Stimulated activated CD4-positive, alpha-beta T cell treated with anti-CD3 and anti-CD28 coated beads, Interleukin-15, amount 100 ng/mL, for 1 hour (primary cell): Measurements from ENCODE around the gene XRCC2.
"Not testable (repeated sequence)": the region's sequence is repeated elsewhere in the genome, so short reads cannot be mapped to it uniquely, and the experiment has no call there.

Source experiments
- DNase-seq, 2 donors: peaks; one replicate each; pipeline ENCODE4 v3.0.0-alpha.2; 2020; ENCODE audit warnings: low read depth in 1 of 2, low spot score in 1 of 2

Gene XRCC2

DNA sequence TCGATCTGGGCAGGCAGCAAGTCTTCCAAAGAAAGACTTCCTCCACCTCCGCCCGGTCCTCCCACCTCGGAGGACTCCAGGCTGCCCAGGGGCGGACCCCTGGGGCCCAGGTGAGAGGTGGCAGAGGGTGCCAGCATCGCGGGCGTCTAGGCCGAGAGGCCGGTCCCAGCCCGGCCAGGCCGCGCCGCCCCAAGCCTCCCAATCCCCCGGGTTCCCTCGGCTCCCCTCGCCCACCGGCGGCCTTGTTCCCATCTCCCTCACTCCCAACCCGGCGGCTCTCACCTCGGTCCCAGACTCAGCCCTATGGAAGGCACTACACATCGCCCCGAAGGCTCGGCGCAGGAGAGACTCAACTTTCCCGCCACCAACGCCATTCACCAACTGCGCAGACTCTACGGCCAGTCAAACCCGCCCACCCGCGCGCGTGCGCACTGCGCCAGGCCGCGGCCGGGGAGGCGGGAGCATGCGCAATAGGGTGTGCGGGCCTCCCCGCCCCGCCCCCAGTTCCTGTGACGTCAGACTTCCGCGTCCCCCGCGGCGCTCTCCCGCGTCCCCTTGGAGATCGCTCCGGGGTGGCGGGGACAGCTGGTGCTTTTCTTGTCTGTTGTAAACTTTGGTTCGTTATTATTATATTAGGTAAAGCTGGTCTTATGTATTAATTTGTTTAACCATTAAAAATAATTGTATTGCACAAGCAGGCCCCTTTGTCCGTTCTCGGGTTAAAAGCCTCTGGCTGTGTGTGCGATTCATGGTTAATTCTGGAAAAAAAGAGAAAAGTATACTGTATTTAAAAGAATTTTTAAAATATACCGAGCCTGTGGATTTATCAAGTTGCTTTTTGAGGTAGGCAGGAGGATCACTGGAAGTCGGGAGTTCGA lies at the start of gene XRCC2:
Gene XRCC2 (minus strand): TSS at position 383 of the 878 bp plus-strand sequence. CDS start 62 bp downstream, at position 321.
- DNase-seq: peak; percentile 96

DNA sequence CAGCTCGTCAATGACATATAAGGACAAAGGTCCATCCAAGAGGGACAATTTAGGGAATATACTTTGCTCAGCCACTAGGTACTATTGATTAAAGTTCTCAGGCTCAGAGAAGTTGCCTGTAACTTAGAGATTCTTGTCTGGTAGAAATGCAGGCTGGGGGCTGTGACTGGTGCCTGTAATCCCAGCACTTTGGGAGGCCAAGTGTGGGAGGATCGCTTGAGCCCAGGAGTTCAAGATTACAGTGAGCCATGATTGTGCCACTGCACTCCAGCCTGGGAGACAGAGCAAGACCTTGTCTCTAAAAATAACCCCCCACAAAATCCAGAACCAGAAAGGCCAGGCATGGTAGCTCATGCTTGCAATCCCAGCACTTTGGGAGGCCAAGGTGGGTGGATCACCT lies 47.4 kb upstream of the XRCC2 start:
- no peak for DNase-seq

DNA sequence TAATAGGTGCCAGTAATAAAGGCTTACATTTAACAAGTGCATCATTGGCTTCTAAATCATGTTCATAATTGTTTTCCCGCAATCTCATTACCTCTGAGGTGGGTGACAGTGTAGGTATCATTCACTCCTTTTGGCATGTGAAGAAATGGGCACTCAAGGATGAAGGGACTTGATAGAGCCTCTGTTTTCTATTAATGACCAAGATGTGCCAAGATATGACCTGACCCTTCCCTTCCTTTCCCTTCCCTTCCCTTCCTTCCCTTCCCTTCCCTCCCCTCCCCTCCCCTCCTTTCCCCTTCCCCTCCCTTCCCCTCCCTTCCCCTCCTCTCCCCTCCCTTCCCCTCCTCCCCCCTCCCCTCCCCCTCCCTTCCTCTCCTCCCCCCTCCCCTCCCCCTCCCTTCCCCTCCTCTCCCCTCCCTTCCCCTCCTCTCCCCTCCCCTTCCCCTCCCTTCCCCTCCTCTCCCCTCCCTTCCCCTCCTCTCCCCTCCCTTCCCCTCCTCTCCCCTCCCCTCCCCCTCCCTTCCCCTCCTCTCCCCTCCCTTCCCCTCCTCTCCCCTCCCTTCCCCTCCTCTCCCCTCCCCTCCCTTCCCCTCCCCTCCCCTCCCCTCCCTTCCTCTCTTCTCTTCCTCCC lies 36.6 kb upstream of the XRCC2 start:
- DNase-seq: not testable (repeated sequence)

DNA sequence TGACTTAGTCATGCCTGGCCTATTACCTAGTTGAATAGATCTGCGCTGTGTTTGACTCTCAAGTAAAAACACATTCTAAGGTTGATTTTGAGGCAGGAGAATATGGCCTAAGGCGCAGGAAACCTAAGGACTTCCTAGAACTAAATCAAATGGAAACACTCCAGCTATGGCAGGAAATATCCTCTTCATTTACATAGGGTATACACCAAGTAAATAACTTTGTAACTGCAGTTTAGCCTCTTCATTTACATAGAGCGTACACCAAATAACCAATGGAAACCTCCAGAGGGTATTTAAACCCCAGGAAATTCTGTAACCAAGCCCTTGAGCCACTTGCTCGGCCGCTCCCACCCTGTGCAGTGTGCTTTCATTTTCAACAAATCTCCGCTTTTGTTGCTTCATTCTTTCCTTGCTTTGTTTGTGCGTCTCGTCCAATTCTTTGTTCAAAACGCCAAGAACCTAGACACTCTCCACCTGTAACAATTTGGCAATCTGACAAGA lies 35.6 kb upstream of the XRCC2 start:
- no peak for DNase-seq

DNA sequence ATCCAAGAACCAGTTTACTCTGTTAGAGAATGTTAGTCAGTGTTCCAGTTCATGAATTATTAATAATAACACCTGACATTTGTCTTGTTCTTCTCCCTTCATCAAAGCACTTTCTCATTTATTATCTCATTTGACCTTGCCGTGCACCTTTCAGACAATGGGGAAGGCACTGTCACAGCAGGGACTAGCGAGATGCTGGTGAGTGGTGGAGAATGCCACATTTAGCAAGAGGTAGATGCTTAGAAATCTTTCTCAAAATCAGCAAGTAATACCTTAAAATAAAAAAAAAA lies 34.2 kb upstream of the XRCC2 start:
- no peak for DNase-seq

DNA sequence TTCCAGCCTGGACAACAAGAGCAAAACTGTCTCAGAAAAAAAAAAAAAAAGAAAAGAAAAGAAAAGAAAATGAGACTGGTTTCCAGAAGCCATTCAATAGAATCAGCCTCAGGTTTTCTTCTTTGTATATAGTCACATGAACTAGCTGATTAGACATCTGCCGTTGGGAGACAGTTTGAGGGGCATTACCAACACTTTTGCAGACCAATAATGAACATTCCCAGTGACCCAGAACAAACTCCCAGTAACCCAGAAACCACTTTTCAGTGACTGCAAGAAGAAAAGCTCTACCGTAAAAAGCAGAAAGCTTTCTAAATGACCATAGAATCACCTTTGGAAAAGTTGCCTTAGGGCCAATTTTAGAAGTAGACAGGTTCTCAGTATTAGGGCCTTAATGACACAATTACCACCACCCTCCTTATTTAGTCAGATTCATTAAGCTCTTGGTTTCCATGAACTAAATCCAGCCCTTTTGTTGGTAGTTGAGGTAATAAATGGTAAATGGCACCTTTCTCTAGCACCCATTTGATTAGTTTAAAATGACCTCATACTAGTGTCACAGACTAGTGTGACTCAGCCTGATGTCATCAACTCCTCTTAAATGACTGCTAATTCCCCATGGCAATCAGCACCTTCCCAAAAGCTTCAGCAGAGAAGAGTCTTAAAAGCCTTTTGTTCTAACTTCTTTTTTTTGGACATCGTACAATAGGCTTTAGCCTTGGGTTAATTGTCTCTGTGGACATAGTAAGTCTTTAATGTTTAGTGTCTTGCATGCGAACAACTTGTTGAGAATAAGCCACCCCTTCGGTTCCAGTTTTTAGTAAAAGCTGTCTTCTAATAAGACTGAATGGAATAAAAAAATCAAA lies 33.6 kb upstream of the XRCC2 start:
- DNase-seq: no peak

DNA sequence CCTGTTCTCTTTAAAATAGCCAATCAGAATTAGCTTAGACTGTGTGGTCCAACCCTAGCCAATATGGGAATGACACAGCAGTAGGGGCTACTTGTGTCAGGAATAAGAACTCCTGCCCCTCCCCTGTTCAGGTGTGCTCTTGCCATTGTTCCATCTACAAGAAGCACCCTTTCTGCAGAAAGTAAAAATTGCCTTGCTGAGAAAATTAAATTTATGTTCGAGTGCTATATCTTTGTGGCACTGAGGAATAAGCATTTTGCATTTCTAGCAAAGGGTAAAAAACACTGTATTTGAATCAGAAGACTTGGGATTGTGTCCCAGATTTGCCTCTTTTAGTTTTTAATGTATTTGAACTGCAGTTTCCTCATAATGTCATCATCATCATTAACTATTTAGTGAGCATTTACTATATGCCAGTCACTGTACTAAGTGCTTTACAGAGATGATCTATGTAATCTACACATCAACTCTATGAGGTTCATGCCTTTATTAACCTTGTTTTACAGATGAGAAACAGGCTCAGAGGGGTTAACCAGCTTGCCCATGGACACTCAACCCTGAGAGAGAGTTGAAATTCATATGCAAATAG lies 28.9 kb upstream of the XRCC2 start:
- DNase-seq: no peak

DNA sequence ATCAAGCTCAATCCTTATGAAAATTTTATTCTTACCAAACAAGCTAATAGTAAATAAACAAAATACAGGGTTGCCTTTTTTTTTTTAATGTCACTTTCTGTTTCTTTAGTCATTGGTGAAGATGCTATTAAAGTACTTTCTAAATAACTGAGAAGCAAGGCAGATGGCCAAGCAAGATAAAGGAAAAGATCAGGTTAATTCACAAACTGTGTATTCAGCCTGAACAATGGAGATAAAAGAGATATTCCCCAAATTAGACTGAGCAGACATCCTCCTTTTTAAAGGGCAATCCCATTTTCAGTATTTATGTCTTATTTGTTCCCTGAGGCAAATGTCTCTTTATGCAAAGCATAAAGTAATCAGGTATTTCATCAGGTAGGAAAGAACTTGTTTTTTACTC lies 23.1 kb upstream of the XRCC2 start:
- no peak for DNase-seq

DNA sequence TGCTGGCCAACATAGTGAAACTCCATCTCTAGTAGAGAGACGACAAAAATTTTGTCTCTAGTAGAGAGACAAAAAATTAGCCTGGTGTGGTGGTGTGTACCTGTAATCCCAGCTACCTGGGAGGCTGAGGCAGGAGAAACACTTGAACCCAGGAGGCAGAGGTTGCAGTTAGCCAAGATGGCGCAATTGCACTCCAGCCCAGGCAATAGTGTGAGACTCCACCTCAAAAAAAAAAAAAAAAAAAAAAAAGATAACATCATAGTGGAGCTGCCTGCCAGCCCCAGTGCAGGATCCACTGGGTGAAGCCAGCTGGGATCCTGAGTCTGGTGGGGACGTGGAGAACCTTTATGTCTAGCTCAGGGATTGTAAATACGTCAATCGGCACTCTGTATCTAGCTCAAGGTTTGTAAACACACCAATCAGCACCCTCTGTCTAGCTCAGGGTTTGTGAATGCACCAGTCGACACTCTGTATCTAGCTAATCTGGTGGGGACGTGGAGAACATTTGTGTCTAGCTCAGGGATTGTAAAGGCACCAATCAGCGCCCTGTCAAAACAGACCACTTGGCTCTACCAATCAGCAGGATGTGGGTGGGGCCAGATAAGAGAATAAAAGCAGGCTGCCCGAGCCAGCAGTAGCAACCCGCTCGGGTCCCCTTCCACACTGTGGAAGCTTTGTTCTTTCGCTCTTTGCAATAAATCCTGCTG lies 21.5 kb upstream of the XRCC2 start:
- not testable (repeated sequence) for DNase-seq

DNA sequence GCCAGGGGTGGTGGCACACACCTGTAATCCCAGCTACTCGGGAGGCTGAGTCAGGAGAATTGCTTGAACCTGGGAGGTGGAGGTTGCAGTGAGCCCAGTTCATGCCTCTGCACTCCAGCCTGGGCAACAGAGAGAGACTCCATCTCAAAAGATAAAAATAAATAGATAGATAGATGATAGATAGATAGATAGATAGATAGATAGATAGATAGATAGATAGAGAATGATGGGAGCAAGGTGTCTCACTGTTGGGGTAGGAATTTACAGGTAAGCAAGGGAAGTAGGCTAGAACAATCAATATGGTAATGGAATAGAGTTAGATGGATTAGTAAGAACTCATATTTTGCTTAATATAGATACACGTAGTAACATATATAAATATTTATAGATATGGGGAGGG lies 16.3 kb upstream of the XRCC2 start:
- not testable (repeated sequence) for DNase-seq

DNA sequence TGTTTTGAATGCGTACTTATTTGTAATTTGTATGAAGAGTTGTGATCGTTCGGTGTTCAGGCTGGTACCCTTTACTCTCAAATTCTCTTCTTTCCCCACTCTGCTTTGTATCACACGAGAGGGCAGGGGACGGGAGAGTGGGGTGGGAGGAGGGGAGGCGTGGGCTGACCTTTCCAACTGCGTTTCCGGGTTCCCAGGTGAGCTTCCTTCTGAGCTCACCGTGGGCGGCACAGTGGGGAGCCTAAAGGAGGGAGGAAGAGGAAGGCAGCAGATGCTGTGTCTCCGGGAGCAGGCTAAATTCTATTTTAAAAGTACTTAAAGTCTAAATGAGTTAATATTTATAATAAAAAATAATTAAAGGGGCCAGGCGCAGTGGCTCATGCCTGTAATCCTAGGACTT lies 7.4 kb upstream of the XRCC2 start:
- DNase-seq: no peak

DNA sequence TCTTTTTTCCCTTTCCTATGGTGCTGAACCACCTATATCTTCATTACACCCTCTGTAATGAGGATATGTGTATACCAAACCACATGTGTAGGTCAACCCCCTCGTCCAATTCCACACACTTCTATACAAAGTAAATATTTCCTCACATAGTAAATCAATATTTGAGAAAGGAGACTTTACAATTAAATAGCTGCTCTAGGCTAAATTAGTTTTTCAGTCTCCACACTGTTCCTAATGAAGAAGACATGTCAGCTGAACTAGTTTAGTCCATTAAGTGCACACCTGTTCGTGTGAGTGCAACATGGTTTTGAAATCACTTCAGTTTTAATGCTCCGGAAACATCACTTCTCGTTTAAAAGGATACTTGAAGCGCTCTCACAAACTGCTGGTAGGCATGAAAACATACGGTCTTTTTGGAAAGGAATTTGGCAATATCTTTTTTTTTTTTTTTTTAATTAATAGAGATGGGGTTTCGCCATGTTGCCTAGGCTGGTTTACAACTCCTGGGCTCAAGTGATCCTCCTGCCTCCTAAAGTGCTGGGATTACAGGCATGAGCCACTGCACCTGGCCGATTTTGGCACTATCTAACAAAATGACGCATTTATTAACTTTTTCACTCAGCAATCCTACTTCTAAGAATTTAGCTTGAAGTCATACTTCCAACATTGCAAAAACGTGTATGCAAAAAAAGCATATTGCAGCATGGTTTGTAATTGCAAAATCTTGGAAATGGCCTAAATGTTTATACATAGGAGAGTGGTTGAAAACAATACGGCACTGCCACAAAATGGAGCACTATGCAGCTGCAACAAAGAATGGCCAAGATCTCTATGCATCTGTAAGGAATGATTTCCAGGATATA lies 2.1 kb upstream of the XRCC2 start:
- no peak for DNase-seq

DNA sequence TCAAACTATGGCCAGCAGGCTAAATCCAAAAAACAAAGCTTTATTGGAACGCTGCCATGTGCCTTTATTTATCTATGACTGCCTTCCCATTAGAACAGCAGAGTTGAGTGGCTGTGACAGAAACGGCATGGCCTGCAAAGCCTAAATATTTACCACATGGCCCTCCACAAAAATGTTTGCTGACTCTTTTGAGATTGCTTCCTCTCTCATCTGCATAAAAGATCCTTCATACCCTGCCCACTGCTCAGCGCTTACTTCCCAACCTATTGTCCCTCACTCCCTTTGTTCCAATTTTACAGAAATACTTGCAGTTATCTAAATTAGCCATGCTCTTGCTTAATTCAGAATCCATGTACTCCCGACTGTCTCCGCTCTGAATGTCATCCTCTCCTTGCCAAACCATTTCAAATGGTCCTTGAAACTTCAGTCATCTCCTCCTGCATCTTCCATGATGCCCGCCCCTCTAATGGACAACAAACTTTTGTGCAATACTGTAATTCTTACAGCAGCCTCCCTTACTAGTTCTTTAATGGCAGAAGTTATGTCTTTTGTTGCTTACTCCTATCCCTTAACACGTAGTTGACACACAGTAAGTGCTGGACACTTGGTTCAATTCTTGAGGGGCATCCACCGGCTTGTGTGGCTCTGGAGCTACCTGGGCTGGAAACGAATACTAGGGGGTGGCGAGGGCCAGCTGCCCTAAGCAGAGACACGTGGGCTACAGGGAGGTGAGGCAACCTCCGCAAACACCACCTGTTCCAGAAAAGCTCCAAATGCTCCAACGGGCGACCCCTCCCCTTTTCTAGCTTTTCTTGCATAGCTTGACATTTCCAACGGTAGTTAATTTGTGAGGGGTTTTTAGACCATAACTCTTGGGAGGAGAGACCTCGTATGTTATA lies 832 bp downstream of the XRCC2 start:
- no peak for DNase-seq

DNA sequence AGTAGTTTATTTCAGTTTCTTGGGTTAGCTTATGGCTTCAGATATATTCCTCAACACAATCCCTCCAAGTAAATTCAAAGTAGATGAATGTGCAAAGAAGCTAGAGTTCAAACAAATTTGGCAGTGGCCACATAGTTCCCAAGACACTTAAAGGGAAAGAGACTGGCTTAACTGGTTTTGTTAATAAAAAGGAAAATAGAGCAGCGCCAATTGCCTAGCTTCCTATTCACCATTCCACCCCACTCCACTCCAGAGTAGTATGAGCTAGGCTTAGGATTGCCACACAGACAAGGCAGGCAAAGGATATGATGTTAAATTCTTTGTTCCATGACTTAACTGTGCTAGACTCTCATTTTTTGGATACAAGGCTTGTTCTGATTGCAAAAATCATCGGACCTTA lies 2.0 kb downstream of the XRCC2 start:
- no peak for DNase-seq

DNA sequence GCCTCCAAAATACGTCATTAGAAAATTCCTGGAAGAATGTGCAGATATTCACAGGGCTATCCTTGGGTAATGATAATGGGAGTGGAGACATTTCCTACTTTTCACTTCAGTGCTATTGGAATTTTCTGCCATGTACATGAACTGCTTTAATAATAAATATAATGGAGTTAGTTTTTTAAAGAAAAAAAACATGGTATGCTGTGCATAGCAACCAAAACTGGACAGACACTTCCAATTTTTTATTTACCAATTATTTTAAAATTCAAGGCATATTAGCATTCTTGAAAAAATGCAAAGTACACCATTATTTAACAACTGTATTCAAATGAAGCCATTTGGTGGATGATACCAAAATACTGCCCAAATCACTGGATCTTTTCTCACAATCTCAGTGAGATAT lies 3.3 kb downstream of the XRCC2 start:
- DNase-seq: no peak

DNA sequence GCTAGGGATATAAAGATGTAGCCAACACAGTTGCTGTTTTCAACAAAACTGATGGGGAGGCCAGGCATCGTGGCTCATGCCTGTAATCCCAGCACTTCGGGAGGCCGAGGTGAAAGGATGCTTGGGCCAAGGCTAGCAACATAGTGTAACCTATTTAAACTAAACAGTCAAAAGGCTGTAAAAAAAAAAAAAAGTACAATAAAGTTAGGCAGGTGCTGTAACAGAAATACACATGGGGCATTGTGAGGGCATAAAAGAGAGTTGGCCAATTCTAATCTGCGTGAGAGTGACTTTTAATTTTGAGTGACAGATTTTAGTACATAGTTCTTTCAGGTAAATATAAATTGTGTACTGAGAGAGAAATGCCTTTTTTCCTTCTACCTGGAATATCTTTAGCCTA lies 6.2 kb downstream of the XRCC2 start:
- no peak for DNase-seq

DNA sequence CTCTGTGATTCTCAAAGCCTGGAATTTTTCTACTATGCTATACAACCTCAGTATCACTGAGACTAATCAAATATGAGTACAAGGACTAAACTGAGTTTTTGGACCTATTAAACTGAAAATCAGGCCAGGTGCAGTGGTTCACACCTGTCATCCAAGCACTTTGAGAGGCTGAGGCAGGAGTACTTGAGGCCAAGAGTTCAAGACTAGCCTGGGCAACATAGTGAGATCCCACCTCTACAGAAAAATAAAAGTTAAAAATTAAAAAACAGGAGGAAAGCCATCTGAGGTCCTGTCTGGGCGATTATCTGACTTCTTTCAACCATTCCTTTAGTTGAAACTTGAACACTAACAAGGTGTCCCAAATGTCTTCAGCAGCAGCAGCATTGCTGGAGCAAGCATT lies 7.0 kb downstream of the XRCC2 start:
- DNase-seq: no peak

DNA sequence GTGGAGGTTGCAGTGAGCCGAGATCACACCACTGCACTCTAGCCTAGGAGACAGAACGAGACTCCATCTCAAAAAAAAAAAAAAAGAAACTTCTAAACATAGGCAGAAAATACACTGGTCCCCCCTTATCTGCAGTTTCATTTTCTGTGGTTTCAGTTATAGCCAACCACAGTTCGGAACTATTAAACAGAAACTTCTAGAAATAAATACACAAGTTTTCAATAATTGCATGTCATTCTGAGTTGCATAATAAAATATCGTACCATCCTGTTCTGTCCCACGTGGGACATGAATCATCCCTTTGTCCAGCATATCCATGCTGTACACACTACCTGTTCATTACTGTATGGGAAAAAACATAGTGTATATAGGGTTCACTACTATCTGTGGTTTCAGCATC lies 8.0 kb downstream of the XRCC2 start:
- DNase-seq: no peak

DNA sequence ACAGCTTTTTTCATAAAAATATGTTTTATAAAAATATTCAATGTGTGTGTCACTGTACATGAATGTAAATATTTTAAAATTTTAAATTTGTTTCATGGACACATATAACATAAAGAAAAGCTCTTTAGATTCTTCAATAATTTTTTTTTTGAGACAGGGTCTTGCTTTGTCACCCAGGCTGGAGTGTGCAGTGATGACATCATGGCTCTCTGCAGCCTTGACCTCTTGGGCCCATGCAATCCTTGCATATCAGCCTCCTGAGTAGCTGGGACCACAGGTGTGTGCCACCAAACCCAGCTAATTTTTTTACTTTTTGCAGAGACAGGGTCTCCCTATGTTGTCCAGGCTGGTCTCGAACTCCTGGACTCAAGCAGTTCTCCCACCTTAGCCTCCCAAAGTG lies 9.9 kb downstream of the XRCC2 start:
- DNase-seq: no peak
